Measurements from ENCODE around the gene MN1.

The MN1 gene

DNA sequence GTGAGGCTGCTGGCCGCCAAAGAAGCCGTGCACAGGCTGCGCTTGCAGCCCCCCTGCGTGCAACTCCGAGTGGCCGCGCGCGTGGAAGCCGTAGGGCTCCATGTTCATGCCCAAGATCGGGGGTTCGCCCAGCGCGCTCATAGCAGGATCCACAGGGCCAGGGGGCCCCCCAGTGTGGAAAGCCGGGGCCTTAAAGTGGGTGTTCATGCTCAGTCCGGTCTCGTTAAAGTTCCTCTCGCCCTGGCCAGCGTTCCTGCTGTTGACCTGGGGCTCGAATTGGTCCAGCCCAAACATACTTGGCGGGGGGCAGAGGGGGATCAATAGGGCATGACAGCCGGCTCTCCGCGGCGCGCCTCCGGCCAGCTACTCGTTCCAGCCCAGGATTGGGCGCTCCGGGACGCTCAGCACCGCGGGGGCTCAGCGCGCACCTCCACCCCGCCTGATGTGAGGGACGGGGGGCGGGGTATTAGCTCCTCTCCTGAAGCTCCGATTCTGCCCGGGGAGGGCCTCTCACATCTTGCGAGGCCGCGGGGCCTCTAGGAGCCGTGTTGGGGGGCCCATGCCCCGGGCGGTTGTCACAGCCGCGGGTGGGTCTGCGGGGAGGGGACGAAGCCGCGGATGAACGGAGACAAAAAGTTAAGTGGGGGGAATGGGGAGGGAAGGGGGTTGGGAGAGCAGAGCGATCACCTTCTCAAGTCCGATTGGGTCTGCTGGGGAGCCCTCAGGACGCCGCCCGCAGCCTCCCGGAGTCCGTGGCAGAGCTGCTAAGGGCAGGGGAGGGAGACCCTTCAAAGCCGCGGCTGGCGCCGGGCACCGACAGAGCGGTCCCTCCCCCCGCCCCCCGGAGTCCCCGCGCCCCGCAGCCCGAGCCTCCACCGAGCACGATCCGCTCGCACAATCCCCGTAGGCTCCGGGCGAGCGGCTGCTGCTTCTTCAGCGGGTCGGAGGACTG lies 1.0 kb downstream of the MN1 start:
- no peak for DNase-seq (ENCODE audit: low read depth)

DNA sequence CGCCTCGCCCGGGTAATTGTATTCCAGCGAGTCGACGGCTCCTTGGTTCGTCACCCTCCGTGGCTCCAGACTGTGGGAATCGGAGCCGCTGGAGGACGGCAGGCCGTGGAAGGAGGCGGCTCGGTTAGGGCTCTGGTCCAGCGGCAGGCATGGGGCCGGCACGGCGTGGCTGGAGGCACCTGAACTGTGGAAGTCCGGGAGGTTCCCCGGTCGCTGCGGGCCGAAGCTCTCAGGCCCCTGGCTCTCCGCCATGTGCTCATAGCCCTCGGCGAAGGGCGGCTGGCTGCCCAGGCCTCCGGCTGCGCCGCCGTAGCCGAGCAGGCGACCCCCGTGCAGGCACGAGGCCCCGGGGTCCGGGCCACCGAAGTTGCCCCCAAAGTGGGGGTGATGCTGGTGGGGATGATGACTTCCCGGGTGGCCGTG lies 1.7 kb downstream of the MN1 start:
- DNase-seq (ENCODE audit: low read depth) = no peak

DNA sequence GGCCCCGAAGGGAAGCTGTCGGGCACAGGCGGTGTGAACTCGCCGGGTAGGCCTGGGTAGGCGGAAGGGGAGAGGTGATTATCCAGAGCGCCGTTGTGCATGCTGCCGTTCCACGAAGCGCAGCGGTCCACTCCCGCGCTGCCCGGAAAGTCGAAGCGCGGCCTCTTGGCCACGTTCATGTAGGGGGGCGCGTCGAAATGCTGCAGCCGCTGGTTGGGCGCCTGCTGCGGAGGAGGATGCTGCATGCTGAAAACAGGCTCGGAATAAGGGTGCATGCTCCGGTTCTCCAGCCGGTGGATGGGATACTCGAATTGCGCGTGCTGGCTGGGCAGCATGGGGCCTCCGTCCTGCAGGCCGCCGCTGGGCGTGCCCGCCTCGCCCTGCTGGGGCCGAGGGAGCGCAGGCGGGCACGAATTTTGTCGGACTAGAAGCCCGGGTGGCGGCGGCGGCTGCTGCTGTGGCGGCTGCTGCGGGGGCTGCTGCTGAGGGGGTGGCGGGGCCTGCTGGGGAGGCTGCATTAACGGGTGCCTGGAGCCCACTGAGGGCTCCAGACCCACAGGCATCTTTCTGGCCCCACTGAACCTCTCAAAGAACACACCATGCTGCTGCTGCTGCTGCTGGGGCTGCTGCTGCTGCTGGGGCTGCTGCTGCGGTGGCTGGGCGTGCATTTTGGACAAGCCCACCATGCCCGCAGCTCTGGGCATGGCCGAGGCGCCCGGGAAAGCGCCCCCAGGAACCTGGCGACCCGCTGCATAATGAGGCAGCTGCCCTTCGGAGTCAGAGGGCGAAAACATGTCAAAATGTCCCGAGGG lies 2.3 kb downstream of the MN1 start:
- no peak for DNase-seq (ENCODE audit: low read depth)

DNA sequence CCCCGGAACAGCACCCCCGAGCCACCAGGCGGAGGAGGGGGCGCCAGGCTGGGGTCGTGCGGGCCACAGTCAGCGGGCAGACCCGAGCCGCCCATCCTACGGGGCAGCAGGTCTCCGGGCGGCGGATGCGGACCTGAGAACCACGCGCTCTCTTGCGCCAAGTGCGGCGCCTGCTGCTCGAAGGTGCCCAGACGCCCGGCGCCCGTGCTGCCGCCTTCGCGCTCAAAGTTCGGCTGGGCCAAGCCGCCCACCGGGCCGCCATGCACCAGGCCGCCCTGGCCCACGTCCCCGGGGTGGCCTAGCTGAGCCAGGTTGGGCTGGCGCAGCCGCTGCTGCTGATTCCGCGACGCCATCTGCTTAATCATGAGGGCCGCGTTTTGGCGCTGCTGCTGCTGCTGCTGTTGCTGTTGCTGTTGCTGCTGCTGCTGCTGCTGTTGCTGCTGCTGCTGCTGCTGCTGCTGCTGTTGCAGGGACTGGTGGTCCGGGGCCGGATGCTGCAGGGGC lies 3.0 kb downstream of the MN1 start:
- no peak for DNase-seq (ENCODE audit: low read depth)

DNA sequence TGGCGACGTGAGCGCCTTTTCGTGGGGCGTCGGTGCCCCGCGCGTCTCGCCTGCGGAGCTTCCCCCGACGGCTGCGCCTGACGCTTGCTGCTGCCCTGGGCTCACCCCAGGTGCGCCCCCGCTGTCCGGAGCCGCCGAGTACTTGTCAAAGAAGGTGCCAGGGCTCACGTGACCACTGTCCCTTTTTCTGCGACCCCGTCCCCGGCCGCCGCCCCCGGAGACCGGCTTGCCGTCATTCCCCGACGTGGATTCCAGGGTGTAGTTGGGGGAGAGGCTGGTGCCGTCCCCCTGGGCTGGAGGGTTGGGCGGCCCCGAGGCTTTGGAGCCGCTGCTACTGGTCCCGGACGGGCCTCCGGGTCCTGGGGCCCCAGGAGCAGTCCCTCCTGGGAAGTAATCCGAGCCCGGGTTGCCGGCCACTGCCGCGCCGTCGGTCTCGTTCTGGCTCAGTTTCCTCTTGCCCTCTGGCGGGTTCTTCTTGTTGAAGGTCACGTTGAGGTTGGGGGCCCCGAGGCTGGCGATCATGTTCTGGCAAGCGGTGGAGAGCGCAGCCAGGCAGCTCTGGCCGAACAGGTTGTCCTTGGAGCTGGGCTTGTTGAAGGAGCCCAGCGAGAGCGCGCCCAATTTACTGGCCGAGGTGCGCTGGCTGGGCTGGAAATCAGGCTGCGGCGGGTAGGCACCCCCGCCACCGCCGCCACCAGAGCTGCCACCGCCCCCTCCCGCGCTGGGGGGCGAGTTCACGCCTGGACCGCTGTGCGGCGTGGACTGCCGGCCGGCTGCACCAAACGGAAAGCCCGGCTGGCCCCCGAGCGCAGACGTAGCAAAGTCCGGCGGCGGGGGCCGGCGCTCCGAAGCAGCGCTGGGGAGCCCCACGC lies 3.8 kb downstream of the MN1 start:
- no peak for DNase-seq (ENCODE audit: low read depth)

DNA sequence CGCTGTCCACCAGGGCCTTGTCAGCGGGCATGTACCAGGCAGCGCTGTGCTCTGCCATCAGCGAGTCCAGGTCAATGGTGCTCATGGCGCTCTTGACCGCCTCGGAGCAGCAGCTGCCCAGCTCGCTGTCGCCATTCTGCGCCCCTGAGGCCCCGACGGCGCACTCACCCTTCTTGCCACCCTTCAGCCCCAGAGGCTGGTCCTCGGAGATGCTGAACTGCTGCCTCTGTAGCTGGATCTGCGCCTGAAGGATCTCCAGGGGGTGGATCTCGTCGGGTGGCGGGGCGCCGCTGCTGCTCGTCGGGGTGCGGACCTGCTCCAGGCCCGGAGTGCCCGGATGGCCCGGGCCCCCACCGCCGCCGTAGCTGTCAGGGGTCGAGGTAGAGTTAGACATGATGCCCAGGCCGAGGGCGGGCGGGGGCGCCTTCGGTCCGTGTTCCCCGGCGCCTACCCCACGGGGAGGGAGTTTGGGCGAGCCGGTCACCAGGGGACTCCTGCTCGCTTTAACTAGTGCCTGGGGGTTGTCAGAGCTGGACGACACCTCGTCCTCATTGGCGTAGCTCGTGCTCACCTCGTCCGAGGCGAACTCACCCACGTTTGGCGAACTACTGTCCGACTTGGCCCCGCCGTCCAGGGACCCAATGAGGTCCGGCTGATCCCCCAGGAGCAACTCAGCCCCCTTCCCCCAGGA lies 4.6 kb downstream of the MN1 start:
- no peak for DNase-seq (ENCODE audit: low read depth)

DNA sequence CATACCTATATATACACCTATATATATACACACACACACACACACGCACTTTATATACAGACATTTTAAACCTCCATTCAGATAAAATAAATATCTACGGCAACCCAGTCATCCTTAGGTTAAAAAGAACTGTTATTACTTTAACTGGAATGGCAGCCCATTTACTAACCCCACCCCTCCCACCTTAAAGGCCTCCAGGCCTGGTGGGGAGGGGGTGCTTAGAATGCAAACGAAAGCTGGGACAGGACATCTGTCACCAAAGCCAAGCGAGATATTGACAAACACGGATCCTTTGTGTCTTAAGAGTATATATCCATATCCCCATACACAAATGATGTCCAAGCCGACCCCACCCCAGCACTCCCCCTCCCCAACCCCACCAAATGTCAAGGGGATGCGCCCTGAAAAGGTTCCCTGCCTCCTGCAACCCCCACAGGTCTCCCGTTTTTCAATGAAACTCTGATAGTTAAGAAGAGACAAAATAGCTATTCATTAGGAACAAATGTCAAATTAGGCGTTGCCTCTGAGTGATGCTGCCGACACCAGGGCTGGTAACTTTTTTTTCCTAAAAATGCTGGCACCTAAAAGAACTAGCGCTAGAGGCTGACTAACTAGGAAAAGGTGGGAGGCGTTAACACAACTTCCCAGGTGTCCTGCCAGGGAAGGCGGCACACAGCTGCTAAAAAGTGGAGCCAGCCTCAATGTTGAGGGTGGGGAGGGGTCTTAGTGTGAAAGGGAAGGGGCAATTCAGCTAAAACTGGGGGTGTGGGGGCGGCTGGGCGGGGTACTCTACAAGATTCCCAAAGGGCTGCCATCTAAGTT lies 5.6 kb downstream of the MN1 start:
- no peak for DNase-seq (ENCODE audit: low read depth)

DNA sequence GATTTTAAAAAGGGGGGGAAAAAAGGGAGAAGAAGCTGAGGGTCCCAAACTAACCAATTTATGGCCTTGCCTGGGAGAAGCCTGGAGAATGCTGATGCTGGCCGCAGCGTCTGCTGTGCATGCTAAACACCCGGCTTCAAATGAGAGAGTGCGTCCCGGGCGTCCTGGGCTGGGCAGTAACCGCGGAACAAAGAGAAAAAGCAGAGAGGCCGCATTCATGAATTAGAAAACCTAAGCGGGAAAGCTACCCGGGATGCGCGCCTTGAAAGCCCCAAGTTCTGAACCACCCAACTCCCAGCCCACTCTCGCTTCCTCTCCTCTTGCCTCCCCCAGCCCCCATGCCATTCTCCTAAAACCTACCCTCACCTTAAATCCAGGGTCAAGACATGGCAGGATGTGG lies 6.5 kb downstream of the MN1 start:
- DNase-seq (ENCODE audit: low read depth) = no peak

DNA sequence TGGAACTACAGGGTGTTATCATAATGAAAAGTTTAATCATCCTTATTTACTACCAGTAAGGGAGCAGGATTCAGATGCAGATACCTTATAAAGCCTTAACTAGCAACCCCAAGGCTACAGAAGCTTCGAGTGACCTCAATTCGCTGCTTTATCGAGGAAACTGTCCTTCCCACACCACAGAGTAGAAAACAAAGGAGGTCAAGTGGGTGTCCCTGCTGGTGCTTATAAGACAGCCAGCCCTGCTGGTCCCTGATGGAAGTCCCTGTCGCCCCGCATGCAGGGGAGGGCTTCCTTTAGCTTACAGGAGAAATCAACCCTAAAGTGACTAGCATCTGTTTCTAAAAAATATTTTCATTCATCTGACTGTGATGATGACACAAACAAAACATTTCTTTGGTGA lies 7.3 kb downstream of the MN1 start:
- no peak for DNase-seq (ENCODE audit: low read depth)

DNA sequence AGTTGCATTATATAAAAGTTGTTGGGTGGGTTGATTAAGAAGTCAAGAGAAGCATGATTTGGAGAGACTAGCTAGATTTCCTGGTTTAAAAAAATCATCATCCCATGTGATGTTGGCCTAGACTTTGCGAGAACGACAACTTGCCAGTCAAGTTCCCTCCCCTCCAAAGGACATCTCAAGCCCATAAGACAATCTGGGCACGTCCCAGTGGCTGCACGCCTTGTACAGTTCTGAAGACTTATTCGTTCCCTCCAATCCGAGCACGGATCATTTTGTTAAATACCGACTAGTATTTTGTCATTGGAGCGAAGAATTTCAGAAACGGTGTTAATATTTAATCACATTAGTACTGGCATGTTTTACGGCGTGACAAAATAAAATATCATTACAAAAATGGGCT lies 8.0 kb downstream of the MN1 start:
- DNase-seq (ENCODE audit: low read depth) = no peak

DNA sequence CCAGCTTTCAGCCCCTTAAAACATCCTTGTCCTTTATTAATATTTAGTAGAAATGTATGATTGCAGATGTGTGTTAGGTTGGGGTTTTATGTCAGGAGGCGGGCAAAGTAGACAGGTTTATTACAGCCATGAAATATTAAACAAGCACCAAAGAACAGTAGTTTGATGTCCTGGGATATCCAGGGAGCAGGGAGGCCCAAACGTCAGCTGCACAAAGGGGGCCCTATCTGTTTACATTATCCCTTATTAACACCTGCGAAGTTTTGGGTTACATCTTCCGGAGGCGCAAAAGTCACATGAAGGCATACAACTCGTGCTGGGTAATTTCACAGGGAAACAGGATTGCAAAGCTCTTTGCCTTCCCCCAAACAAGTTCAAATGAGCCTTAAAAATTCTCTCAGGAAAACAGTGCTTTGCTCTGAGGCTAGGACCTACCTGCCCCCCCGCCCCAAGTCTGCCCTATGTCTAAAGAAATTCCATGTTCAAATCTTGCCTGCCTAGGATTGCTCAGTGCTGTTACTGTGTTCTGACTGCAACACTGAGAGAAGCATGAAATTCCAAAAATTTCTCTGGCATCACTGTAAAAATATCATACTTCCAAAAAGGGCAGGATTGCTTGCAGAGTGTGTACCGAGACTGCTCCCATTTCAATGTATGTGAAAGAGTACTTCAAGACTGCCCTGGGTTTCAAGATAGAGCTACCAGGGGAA lies 8.9 kb downstream of the MN1 start:
- no peak for DNase-seq (ENCODE audit: low read depth)

DNA sequence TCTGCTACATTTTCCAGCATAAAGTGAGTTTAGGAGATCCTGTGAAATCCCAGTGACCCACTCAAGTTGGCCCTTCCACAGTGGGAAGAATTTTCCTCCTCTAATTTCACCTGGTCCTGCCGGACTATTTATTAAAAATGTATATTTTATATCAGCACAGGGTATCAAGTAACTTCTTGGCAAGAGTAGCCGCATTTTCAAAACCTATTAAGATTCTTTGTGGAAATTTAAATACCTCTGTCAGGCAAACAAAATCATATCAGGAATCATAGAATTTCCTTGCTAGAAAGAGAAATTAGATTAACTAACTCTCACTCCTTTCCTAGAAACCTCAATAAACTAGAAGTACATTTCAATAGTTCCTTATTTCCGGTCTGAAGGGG lies 9.7 kb downstream of the MN1 start:
- DNase-seq (ENCODE audit: low read depth) = no peak

DNA sequence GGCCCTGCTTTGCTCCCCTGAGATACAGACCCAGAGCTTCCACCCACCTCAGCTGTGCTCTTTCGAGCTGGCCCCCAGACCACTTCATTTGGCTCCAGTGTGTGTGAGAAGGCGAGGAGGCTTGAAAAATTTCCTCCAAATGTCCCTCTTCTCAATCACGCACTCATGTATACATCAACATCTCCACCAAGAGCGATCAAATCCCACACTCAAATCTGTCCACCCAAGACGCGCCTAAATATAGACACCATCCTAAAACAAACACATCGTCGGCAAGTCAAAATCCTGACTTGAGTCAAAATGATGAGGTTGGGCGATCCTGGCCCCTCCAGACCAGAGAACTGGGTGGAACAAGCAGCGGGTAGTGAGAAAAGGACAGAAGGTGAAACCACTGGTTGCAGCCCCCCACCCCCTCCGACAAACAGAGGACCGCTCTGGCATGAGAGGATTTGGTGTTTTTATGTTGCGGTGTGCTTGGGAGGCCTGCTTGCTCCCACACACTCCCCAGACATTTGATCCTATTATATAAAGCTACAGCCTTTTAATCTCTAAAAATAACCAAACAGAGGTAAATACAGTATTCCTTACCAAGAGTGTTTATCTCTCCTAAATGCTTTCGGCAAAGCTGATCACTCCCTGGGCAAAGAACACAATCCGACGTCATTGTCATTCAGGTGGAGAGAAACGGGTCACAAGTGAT lies 10.2 kb downstream of the MN1 start:
- DNase-seq (ENCODE audit: low read depth) = no peak

DNA sequence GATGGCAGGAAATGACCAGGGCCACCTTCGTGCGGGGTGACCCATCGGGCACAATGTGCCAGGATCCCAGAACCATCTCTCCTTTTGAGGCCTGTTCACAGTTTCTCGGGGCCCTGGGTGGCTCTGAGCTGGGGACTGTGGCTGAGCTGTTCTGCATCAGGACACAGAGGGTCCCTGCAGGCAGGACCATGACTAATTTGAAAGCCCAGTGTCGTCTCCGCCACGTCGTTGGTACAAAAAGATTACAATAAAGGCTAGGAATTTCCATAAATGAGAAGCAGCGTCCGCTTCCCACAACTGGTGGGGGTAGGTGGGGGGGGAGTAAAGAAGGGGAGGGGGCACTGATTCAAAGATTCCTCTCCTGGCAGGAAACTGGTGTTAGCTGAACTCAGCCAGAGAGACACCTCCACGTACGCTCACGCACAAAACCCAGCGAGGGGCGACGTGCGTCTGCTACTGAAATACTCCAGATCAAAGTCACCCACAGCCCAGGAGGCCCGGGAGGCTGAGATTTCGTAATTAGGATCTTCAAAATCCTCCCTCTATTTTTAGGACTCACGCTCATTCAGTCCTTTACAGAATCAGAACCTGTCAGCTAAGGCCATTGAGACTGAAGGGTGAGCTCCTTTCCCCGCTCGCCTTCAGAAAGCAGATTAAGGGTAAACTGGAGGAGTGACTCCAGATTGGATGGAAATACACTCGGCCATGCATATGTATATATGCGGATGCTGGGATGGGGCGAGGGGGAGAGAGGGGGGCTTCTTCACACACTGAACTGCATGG lies 11.0 kb downstream of the MN1 start:
- no peak for DNase-seq (ENCODE audit: low read depth)

DNA sequence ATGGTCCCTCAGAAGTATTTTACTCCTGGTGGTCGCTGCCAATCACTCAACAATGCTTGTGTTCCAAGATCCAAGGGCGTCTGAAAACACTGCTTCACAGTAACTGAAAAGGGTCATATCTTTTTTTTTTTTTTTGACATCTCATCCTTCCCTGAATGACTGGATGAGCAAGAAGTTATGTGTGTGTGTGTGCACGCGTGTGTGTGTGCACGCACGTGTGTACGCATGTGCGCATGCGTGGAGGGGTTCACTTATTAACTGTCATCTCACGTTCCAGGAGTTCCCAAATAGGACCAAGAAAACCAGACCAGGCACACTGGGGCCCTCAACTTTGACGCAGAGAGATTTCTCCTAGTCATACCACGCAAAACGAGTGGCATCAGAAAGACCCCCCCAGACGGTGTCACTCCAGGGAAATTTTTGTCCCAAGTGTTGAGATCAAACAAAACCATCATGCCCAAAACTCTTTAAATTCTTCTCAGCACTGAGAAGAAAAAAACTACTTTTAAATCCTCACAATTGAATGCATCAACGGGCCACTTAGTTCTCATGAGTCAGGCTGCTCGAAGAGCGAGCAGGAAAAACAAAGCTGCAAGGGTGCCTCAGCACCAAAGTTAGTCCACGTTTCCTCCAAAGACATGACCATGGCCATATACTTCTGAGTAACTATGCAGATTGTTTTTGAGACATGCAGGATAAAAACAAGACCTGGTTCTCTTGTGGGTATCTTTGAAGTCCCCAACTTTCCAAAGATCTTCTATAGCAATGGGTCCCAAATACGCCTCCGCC lies 12.9 kb downstream of the MN1 start:
- DNase-seq (ENCODE audit: low read depth) = no peak

DNA sequence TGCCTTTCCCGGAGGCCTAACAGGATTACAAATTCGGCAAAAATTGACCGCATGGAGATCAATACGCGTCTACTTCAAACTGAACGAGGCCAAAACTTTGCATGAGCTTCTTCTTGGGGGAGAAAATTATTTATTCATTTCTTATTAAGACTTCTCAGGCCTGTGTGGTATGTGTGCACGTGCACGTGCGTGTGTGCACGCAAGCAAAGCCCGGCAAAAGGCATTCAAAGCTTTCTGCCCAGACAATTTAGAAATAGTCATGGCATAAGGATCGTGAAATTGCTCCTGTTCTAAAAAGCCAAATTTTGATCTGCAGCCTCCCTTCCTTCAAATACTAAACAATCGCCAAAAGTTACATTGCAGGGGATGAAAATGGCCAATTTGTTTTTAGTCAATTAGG lies 14.6 kb downstream of the MN1 start:
- DNase-seq (ENCODE audit: low read depth) = no peak

DNA sequence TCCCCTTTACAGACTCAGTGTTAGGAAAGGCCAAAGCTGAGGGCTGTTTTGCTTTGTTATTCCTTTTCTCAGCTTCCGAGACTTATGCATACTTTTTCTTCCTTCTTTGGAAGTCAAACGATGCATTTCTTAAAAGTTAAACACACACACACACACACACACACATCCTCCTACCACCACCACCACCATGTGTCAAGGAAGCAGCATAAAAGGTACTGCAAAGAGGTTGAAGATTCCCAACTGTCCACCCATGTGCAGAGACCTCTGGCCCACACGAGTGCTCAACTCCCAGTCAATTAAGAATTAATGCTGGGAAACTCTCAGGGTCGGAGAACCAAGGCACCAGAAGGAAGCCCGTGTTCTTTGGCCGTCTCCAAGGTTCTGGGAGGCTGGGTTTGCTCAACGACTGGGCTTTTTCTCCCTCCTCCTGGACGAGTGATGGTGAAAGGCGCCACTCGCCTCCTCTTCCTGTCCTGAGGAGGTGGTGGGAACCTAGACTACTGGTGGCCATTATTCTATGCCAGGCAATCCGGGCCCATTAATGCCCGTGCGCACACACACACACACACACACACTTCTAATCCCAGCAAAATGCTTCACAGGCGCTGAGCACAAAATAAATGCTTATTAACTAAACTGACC lies 15.1 kb downstream of the MN1 start:
- DNase-seq (ENCODE audit: low read depth) = no peak
